ENCODE results near the gene CNN1. TPM values are rescaled to one million over a fixed set of nuclear protein-coding genes. Genes with fewer than 3 reads are reported as not detected.

Gene CNN1
- total and polyA plus RNA-seq, 2 of the 4 experiments (the other 2 are of a cell fraction): 102 to 196 TPM

GRCh38 chr19:11541238-11541637, 2.6 kb downstream of the CNN1 start:
- TF ChIP-seq CTCF (conservative IDR thresholded peaks at IDR 0.05; ENCODE audit: low read depth, low read length): no peak
- TF ChIP-seq CHD1 (IDR thresholded peaks at IDR 0.05; ENCODE audit: low read depth, low read length): no peak
- no peak for TF ChIP-seq RCOR1 (IDR thresholded peaks at IDR 0.05; ENCODE audit: insufficient replicate concordance, low read length)
- no peak for TF ChIP-seq ELK1 (IDR thresholded peaks at IDR 0.05; ENCODE audit: borderline replicate concordance, low read depth, low read length)
- TF ChIP-seq USF2 (IDR thresholded peaks at IDR 0.05; ENCODE audit: low read depth, low read length): no peak
- TF ChIP-seq RAD21 (IDR thresholded peaks at IDR 0.05; ENCODE audit: low read length): no peak
- no peak for TF ChIP-seq MXI1 (IDR thresholded peaks at IDR 0.05; ENCODE audit: borderline replicate concordance, low read depth, low read length)
- TF ChIP-seq POLR2A (IDR thresholded peaks at IDR 0.05; ENCODE audit: low read depth, low read length): no peak
- TF ChIP-seq FOS (IDR thresholded peaks at IDR 0.05; ENCODE audit: low read depth, low read length): no peak
- no peak for TF ChIP-seq MAFK (IDR thresholded peaks at IDR 0.05; ENCODE audit: low read depth, low read length)
- TF ChIP-seq CEBPB (IDR thresholded peaks at IDR 0.05; ENCODE audit: low read depth, low read length): no peak
- no peak for TF ChIP-seq SMC3 (IDR thresholded peaks at IDR 0.05; ENCODE audit: low read depth, low read length)
- no peak for TF ChIP-seq NFE2L2 (IDR thresholded peaks at IDR 0.05; ENCODE audit: low read depth, low read length)
- no peak for TF ChIP-seq MAZ (IDR thresholded peaks at IDR 0.05; ENCODE audit: borderline replicate concordance, low read depth, low read length)
- TF ChIP-seq RFX5 (IDR thresholded peaks at IDR 0.05; ENCODE audit: low read depth, low read length): no peak
- no peak for TF ChIP-seq BHLHE40 (IDR thresholded peaks at IDR 0.05; ENCODE audit: low read depth, low read length)
- Histone ChIP-seq H3K18ac (ENCODE audit: low read depth, low read length) (no peak overlapping the region), H2BK20ac (ENCODE audit: low read depth, low read length) (no peak overlapping the region), H3K9ac (ENCODE audit: low read depth, low read length) (no peak overlapping the region), H3K4me3 (ENCODE audit: insufficient read depth, low read depth, low read length) (no peak overlapping the region), H4K8ac (ENCODE audit: low read depth in 2 of 2, low read length in 2 of 2) (no peak overlapping the region), H3K27me3 (ENCODE audit: control insufficient read depth, insufficient read depth, low read length) (no peaks in the 10 kb centered on the region), H4K5ac (ENCODE audit: low read depth, low read length) (no peak overlapping the region), H3K9me1 (ENCODE audit: insufficient read depth, low read length) (peaks cover 11% of the 10 kb centered on the region), H3K56ac (ENCODE audit: extremely low read depth, insufficient read depth, low read length) (no peak overlapping the region), H2AFZ (replicated peaks; ENCODE audit: low read length, poor library complexity) (no peak overlapping the region), H3K36me3 (ENCODE audit: control insufficient read depth, insufficient read depth, low read length) (peaks cover 11% of the 10 kb centered on the region), H4K20me1 (ENCODE audit: insufficient read depth, low read length) (no peaks in the 10 kb centered on the region), H3K27ac (ENCODE audit: insufficient read depth, low read length) (no peak overlapping the region), H4K91ac (ENCODE audit: insufficient read depth, low read depth, low read length) (no peak overlapping the region), H3K9me3 (ENCODE audit: control insufficient read depth, insufficient read depth, low read length) (no peaks in the 10 kb centered on the region), H2AK5ac (ENCODE audit: low read depth, low read length) (0 out of 2 replicates have a peak overlapping the region, but pooled peaks have one; percentile 8), H3K4ac (ENCODE audit: low read depth, low read length) (no peak overlapping the region), H2BK120ac (ENCODE audit: low read depth, low read length) (no peak overlapping the region), H2BK15ac (ENCODE audit: low read depth, low read length) (no peak overlapping the region), H3K23ac (ENCODE audit: low read depth, low read length) (no peak overlapping the region), H3K4me1 (ENCODE audit: control insufficient read depth, insufficient read depth, low read length) (peaks cover 16% of the 10 kb centered on the region), H3K4me2 (ENCODE audit: low read depth, low read length) (no peak overlapping the region), H3K14ac (replicated peaks; ENCODE audit: low read depth, low read length) (no peak overlapping the region), H2AK9ac (replicated peaks; ENCODE audit: low read depth, low read length, poor library complexity) (no peak overlapping the region), H2BK5ac (ENCODE audit: low read depth, low read length, poor library complexity, severe bottlenecking) (no peak overlapping the region), H3K79me1 (ENCODE audit: low read depth in 1 of 2, low read length in 2 of 2) (peaks cover 7 to 25% of the 10 kb centered on the region in 2 experiments)
- ChIA-PET CTCF (no interaction called here), POLR2A (ENCODE audit: unreplicated experiment) (no interaction called here)
- in situ Hi-C loops (cut with MboI; ENCODE audit: low sequenced_read_pairs) (no loop called here), dilution Hi-C loops (cut with HindIII; ENCODE audit: low sequenced_read_pairs, unreplicated experiment) (no loop called here), intact Hi-C loops (cut with micrococcal nuclease) (no loop called here)
- DNase-seq (no peak), ATAC-seq (ENCODE audit: low read depth) (no peak)
- BruUV-seq (replicated peaks): no TSS peak
- WGBS, 2 experiments (ENCODE audit: extremely low coverage in 2 of 2, insufficient read length in 1 of 2): no CpG with 5 or more reads among the region's 3 CpGs

All from IMR-90 (cell line).